SK-N-SH treated with all-trans-retinoic acid at 6 μM for 48 hours (cell line): ENCODE data around the gene USP54.

Experiments
- BACH2 ChIP-seq: fragments of 250-450 bp; sonication (Bioruptor Pico); IDR thresholded peaks from 2 replicates; pipeline ENCODE4 v1.9.0; 2021; ENCODE audit warnings: mild to moderate bottlenecking, borderline replicate concordance
- CSDC2 ChIP-seq: fragments of 250-450 bp; sonication (Bioruptor Pico); IDR thresholded peaks from 2 replicates; pipeline ENCODE4 v1.5.0; 2020; ENCODE audit warnings: mild to moderate bottlenecking, moderate library complexity
- PATZ1 ChIP-seq: fragments of 250-450 bp; sonication (Bioruptor Pico); IDR thresholded peaks from 2 replicates; pipeline ENCODE4 v1.8.0; 2020; ENCODE audit warnings: mild to moderate bottlenecking, moderate library complexity, borderline replicate concordance
- POU6F1 ChIP-seq: fragments of 250-450 bp; sonication (Bioruptor Pico); IDR thresholded peaks from 2 replicates; pipeline ENCODE4 v1.8.0; 2021; ENCODE audit warnings: low read depth, mild to moderate bottlenecking, moderate library complexity, borderline replicate concordance
- RARB ChIP-seq: fragments of 250-450 bp; sonication (Bioruptor Pico); IDR thresholded peaks from 2 replicates; pipeline ENCODE4 v1.8.0; 2021; ENCODE audit warnings: mild to moderate bottlenecking, moderate library complexity
- SNAI2 ChIP-seq: fragments of 250-450 bp; sonication (Bioruptor Pico); IDR thresholded peaks from 2 replicates; pipeline ENCODE4 v1.5.0; 2020; ENCODE audit warnings: mild to moderate bottlenecking, moderate library complexity
- TCF4 ChIP-seq: fragments of 250-450 bp; sonication (Bioruptor Pico); IDR thresholded peaks from 2 replicates; pipeline ENCODE4 v1.8.0; 2021; ENCODE audit warnings: mild to moderate bottlenecking, moderate library complexity, borderline replicate concordance
- TOX ChIP-seq: fragments of 250-450 bp; sonication (Bioruptor Pico); IDR thresholded peaks from 2 replicates; pipeline ENCODE4 v1.8.0; 2021; ENCODE audit warnings: mild to moderate bottlenecking, moderate library complexity, borderline replicate concordance
- TSHZ2 ChIP-seq: fragments of 250-450 bp; sonication (Bioruptor Pico); IDR thresholded peaks from 2 replicates; pipeline ENCODE4 v1.5.0; 2020; ENCODE audit warnings: mild to moderate bottlenecking, moderate library complexity
- ZFP3 ChIP-seq: fragments of 250-450 bp; sonication (Bioruptor Pico); IDR thresholded peaks from 2 replicates; pipeline ENCODE4 v1.5.0; 2020; ENCODE audit warnings: mild to moderate bottlenecking, moderate library complexity

DNA sequence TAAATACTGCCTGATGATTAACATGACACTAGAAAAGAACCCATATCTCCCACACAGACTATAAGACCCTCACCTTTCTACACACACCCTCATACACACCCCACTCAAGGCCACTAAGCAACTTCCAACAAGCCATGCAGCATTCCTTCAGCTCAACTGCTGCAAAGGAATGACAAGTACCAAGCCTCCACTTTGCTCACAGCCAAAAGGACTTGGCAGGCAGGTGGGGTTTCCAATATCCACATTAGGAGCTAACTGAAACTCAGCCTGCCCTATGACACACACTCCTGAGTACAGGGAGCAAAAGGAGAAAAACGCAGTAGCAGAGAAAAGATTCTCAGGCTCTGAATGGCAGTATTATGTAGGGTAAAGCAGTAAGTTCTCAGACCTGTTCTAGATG is 13.4 kb downstream of the USP54 start:
- no peak for TF ChIP-seq PATZ1 (CRISPR knock-in tag)
- no peak for TF ChIP-seq TCF4
- no peak for TF ChIP-seq CSDC2 (CRISPR knock-in tag)
- no peak for TF ChIP-seq SNAI2 (CRISPR knock-in tag)
- no peak for TF ChIP-seq POU6F1
- TF ChIP-seq TOX (CRISPR knock-in tag), result no peak
- no peak for TF ChIP-seq RARB
- no peak for TF ChIP-seq ZFP3 (CRISPR knock-in tag)
- no peak for TF ChIP-seq BACH2 (CRISPR knock-in tag)
- TF ChIP-seq TSHZ2 (CRISPR knock-in tag), result no peak
